ENCODE results near the gene ZNF436.

DNA sequence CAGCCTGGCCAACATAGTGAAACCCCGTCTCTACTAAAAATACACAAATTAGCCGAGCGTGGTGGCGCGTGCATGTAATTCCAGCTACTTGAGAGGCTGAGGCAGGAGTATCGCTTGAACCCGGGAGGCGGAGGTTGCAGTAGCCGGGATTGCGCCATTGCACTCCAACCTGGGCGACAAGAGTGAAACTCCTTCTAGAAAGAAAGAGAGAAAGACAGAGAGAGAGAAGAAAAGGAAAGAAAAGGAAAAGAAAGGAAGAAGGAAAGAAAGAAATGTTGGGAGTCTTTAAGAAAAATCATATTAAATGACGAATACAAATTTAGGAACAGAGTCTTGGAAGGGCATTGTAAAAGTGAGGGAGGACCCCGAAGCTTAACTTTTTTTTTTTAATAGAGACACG lies 23.7 kb downstream of the ZNF436 start:
- no peak for TF ChIP-seq SPI1 (IDR thresholded peaks at IDR 0.05; ENCODE audit: borderline replicate concordance, low read depth, low read length)
- TF ChIP-seq, protein P1, sequence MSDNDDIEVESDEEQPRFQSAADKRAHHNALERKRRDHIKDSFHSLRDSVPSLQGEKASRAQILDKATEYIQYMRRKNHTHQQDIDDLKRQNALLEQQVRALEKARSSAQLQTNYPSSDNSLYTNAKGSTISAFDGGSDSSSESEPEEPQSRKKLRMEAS (CRISPR knock-in tag; IDR thresholded peaks at IDR 0.05), result no peak
- TF ChIP-seq SREBF2 (CRISPR knock-in tag; IDR thresholded peaks at IDR 0.05), result no peak
- TF ChIP-seq TBP (optimal IDR thresholded peaks at IDR 0.05; ENCODE audit: low read depth, low read length), result no peak
- TF ChIP-seq, protein P2, sequence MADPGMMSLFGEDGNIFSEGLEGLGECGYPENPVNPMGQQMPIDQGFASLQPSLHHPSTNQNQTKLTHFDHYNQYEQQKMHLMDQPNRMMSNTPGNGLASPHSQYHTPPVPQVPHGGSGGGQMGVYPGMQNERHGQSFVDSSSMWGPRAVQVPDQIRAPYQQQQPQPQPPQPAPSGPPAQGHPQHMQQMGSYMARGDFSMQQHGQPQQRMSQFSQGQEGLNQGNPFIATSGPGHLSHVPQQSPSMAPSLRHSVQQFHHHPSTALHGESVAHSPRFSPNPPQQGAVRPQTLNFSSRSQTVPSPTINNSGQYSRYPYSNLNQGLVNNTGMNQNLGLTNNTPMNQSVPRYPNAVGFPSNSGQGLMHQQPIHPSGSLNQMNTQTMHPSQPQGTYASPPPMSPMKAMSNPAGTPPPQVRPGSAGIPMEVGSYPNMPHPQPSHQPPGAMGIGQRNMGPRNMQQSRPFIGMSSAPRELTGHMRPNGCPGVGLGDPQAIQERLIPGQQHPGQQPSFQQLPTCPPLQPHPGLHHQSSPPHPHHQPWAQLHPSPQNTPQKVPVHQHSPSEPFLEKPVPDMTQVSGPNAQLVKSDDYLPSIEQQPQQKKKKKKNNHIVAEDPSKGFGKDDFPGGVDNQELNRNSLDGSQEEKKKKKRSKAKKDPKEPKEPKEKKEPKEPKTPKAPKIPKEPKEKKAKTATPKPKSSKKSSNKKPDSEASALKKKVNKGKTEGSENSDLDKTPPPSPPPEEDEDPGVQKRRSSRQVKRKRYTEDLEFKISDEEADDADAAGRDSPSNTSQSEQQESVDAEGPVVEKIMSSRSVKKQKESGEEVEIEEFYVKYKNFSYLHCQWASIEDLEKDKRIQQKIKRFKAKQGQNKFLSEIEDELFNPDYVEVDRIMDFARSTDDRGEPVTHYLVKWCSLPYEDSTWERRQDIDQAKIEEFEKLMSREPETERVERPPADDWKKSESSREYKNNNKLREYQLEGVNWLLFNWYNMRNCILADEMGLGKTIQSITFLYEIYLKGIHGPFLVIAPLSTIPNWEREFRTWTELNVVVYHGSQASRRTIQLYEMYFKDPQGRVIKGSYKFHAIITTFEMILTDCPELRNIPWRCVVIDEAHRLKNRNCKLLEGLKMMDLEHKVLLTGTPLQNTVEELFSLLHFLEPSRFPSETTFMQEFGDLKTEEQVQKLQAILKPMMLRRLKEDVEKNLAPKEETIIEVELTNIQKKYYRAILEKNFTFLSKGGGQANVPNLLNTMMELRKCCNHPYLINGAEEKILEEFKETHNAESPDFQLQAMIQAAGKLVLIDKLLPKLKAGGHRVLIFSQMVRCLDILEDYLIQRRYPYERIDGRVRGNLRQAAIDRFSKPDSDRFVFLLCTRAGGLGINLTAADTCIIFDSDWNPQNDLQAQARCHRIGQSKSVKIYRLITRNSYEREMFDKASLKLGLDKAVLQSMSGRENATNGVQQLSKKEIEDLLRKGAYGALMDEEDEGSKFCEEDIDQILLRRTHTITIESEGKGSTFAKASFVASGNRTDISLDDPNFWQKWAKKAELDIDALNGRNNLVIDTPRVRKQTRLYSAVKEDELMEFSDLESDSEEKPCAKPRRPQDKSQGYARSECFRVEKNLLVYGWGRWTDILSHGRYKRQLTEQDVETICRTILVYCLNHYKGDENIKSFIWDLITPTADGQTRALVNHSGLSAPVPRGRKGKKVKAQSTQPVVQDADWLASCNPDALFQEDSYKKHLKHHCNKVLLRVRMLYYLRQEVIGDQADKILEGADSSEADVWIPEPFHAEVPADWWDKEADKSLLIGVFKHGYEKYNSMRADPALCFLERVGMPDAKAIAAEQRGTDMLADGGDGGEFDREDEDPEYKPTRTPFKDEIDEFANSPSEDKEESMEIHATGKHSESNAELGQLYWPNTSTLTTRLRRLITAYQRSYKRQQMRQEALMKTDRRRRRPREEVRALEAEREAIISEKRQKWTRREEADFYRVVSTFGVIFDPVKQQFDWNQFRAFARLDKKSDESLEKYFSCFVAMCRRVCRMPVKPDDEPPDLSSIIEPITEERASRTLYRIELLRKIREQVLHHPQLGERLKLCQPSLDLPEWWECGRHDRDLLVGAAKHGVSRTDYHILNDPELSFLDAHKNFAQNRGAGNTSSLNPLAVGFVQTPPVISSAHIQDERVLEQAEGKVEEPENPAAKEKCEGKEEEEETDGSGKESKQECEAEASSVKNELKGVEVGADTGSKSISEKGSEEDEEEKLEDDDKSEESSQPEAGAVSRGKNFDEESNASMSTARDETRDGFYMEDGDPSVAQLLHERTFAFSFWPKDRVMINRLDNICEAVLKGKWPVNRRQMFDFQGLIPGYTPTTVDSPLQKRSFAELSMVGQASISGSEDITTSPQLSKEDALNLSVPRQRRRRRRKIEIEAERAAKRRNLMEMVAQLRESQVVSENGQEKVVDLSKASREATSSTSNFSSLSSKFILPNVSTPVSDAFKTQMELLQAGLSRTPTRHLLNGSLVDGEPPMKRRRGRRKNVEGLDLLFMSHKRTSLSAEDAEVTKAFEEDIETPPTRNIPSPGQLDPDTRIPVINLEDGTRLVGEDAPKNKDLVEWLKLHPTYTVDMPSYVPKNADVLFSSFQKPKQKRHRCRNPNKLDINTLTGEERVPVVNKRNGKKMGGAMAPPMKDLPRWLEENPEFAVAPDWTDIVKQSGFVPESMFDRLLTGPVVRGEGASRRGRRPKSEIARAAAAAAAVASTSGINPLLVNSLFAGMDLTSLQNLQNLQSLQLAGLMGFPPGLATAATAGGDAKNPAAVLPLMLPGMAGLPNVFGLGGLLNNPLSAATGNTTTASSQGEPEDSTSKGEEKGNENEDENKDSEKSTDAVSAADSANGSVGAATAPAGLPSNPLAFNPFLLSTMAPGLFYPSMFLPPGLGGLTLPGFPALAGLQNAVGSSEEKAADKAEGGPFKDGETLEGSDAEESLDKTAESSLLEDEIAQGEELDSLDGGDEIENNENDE (IDR thresholded peaks at IDR 0.05; ENCODE audit: low read depth, low read length), result no peak
- TF ChIP-seq, protein P3, sequence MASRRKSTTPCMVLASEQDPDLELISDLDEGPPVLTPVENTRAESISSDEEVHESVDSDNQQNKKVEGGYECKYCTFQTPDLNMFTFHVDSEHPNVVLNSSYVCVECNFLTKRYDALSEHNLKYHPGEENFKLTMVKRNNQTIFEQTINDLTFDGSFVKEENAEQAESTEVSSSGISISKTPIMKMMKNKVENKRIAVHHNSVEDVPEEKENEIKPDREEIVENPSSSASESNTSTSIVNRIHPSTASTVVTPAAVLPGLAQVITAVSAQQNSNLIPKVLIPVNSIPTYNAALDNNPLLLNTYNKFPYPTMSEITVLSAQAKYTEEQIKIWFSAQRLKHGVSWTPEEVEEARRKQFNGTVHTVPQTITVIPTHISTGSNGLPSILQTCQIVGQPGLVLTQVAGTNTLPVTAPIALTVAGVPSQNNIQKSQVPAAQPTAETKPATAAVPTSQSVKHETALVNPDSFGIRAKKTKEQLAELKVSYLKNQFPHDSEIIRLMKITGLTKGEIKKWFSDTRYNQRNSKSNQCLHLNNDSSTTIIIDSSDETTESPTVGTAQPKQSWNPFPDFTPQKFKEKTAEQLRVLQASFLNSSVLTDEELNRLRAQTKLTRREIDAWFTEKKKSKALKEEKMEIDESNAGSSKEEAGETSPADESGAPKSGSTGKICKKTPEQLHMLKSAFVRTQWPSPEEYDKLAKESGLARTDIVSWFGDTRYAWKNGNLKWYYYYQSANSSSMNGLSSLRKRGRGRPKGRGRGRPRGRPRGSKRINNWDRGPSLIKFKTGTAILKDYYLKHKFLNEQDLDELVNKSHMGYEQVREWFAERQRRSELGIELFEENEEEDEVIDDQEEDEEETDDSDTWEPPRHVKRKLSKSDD (conservative IDR thresholded peaks at IDR 0.05; ENCODE audit: low read length), result no peak
- TF ChIP-seq ZNF780A (CRISPR knock-in tag; IDR thresholded peaks at IDR 0.05), result no peak
- TF ChIP-seq, protein P4, sequence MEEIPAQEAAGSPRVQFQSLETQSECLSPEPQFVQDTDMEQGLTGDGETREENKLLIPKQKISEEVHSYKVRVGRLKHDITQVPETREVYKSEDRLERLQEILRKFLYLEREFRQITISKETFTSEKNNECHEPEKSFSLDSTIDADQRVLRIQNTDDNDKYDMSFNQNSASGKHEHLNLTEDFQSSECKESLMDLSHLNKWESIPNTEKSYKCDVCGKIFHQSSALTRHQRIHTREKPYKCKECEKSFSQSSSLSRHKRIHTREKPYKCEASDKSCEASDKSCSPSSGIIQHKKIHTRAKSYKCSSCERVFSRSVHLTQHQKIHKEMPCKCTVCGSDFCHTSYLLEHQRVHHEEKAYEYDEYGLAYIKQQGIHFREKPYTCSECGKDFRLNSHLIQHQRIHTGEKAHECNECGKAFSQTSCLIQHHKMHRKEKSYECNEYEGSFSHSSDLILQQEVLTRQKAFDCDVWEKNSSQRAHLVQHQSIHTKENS (CRISPR knock-in tag; IDR thresholded peaks at IDR 0.05), result no peak
- TF ChIP-seq, protein P5, sequence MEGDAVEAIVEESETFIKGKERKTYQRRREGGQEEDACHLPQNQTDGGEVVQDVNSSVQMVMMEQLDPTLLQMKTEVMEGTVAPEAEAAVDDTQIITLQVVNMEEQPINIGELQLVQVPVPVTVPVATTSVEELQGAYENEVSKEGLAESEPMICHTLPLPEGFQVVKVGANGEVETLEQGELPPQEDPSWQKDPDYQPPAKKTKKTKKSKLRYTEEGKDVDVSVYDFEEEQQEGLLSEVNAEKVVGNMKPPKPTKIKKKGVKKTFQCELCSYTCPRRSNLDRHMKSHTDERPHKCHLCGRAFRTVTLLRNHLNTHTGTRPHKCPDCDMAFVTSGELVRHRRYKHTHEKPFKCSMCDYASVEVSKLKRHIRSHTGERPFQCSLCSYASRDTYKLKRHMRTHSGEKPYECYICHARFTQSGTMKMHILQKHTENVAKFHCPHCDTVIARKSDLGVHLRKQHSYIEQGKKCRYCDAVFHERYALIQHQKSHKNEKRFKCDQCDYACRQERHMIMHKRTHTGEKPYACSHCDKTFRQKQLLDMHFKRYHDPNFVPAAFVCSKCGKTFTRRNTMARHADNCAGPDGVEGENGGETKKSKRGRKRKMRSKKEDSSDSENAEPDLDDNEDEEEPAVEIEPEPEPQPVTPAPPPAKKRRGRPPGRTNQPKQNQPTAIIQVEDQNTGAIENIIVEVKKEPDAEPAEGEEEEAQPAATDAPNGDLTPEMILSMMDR (IDR thresholded peaks at IDR 0.05 in 2 of 3, conservative IDR thresholded peaks at IDR 0.05 in 1 of 3; ENCODE audit: insufficient read depth in 2 of 3, low read depth in 1 of 3, low read length in 3 of 3), result no peak
- TF ChIP-seq, protein P6, sequence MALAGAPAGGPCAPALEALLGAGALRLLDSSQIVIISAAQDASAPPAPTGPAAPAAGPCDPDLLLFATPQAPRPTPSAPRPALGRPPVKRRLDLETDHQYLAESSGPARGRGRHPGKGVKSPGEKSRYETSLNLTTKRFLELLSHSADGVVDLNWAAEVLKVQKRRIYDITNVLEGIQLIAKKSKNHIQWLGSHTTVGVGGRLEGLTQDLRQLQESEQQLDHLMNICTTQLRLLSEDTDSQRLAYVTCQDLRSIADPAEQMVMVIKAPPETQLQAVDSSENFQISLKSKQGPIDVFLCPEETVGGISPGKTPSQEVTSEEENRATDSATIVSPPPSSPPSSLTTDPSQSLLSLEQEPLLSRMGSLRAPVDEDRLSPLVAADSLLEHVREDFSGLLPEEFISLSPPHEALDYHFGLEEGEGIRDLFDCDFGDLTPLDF (CRISPR knock-in tag; IDR thresholded peaks at IDR 0.05), result no peak
- no peak for TF ChIP-seq SIN3A (IDR thresholded peaks at IDR 0.05; ENCODE audit: borderline replicate concordance in 2 of 2, control insufficient read depth in 1 of 2, low read depth in 2 of 2, low read length in 2 of 2)
- TF ChIP-seq RAD21 (CRISPR knock-in tag; conservative IDR thresholded peaks at IDR 0.05 in 1 of 2, IDR thresholded peaks at IDR 0.05 in 1 of 2), result no peak
